Stimulated activated CD4-positive, alpha-beta T cell treated with anti-CD3 and anti-CD28 coated beads, Interleukin-1b, Interleukin-23, amount 100 ng/mL, for 24 hours (primary cell): Measurements from ENCODE around the gene RNASE9.
"Not testable (repeated sequence)": the region's sequence is repeated elsewhere in the genome, so short reads cannot be mapped to it uniquely, and the experiment has no call there.

Source experiments
- DNase-seq, 4 experiments: peaks; one replicate each; pipeline ENCODE4 v3.0.0-alpha.2; 2020; ENCODE audit warnings: low read depth in 4 of 4, low spot score in 1 of 4

Gene RNASE9

GRCh38 chr14:20578325-20578724, 17.5 kb upstream of the RNASE9 start:
- no peak for DNase-seq

GRCh38 chr14:20572382-20572990, 11.6 kb upstream of the RNASE9 start:
- DNase-seq = not testable (repeated sequence)

- DNase-seq = not testable (repeated sequence)
Observed at GRCh38 chr14:20570720-20571119, 9.9 kb upstream of the RNASE9 start.

GRCh38 chr14:20569865-20570264, 9.0 kb upstream of the RNASE9 start:
- DNase-seq = not testable (repeated sequence)

- DNase-seq = no peak
Observed at GRCh38 chr14:20569066-20569465, 8.2 kb upstream of the RNASE9 start.

DNA sequence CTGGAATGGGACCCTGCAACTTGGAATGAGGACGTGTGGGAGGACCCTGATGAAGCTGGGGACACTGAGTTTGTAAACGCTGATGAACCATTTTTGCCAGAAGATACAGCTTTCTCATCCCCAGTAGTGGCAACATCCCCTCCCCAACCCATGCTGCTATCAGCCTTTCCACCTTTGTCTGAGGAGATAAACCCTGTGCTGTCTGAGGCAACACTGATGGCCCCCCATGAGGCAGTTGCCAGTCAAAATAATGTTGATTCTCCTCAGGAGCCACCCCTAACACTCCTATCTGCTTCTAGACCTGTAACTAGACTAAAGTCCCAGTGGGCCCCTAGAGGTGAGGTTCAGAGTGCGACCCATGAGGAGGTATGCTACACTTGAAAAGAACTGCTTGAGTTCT, 7.5 kb upstream of the RNASE9 start:
- DNase-seq = no peak

GRCh38 chr14:20567199-20567598, 6.4 kb upstream of the RNASE9 start:
- not testable (repeated sequence) for DNase-seq

GRCh38 chr14:20564501-20564997, 3.7 kb upstream of the RNASE9 start:
- DNase-seq = no peak

GRCh38 chr14:20563971-20564370, 3.1 kb upstream of the RNASE9 start:
- DNase-seq = no peak

GRCh38 chr14:20559461-20559904, 1.4 kb downstream of the RNASE9 start:
- no peak for DNase-seq

DNA sequence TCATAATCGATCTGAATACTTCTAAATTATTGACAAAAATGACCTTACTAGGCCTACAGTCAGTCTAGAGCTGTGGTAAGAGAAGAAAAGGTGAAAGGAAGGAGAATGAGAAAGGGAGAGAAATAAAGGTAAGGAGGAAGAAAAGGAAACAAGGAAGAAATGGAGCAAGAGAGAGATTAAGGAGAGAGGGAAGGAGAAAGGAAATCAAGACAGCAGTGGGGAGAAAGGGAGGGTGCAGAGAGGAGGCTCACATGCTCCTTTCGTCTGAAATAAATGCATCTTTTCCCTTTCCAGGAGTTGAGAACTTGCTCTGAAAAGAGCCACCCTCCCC, 3.7 kb downstream of the RNASE9 start:
- DNase-seq = no peak

GRCh38 chr14:20556500-20557211, 4.2 kb downstream of the RNASE9 start:
- DNase-seq = no peak

GRCh38 chr14:20555845-20556244, 5.0 kb downstream of the RNASE9 start:
- no peak for DNase-seq

GRCh38 chr14:20553024-20553423, 7.8 kb downstream of the RNASE9 start:
- no peak for DNase-seq

- DNase-seq = no peak
Observed at GRCh38 chr14:20551606-20552005, 9.2 kb downstream of the RNASE9 start.

DNA sequence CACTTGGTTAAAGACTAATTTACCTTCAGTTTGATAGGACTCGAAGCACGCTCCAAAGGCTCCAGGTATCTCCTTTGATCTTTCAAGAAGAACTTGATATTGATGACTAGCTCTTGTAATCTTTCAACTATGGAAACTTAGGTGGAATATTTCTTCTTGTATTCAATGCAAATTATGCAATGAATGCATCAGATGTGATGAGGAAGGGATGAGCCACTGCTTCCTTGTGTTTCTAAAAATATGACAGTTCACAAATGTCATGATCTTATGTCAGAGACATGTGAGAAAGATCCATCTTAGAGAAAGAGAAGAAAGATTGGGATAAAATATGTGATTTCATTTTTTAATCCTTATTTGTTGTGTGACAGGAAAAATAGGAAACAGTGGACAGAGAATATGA, 9.9 kb downstream of the RNASE9 start:
- DNase-seq = no peak

DNA sequence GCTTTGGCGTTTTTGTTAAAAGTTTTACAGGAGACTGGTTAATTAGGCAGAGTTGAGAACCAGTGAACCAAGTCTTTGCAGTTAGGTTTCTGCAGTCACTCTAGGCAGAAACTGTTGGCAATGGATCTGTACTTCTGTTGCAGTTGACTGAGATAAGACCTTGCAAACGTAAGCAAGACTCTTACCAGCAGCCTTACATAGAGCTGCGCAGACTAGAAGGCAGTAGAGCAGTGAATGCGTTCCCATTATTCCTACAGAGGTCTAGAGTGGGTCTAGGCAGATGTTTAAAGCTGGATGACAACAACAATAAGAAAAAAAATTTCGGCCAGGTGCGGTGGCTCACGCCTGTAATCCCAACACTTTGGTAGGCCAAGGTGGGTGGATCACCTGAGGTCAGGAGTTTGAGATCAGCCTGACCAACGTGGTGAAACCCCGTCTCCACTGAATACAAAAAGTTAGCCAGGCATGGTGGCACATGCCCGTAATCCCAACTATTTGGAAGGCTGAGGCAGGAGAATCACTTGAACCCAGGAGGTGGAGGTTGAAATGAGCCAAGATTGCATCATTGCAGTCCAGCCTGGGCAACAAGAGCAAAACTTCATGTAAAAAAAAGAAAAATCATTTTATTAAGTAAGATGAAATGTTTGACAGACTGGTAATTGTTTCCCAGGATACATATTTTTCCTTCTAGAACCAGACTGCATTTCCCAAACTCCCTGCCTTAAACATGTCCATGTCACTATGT, 12.3 kb downstream of the RNASE9 start:
- DNase-seq = no peak

DNA sequence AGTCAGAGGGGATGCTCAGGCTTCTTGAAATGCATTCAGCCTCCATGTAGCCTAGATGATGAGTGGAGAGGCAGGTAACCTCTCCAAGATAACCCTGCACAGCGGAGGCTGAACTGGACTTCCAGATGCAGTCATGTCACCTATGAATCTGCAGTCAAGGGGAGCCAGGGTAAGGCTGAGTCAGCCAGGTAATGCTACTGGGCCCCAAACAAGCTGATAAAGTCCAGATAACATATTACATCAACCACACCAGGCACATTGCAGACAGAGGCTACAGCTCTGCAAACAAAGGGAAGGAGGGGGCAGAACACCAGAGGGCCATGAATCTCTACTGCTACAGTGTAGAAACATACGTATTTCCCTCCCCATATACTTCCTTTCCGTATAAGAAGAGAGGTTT, 14.0 kb downstream of the RNASE9 start:
- DNase-seq = no peak

DNA sequence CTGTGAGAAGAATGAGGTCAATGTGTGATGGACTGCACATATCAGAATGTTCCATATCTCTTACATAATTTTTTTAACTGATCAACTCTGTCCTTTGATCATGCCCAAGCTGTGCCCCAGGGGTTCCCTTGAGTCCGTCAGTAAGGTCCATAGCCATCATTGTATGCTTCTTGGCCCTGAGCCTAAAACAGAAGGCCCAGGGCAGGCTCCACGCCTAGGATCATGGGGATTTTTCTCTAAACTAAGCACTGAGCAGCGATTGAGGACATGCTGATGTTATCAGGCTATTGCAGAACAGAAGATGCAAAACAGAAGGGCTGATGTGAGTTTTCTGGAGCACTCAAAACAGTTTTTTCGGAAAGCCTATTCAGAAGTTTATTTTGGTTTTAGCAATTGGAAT, 20.9 kb downstream of the RNASE9 start:
- no peak for DNase-seq

GRCh38 chr14:20530771-20531571, 29.9 kb downstream of the RNASE9 start:
- DNase-seq = peak; percentile 40 to 57 (median 51)

- DNase-seq = no peak
Observed at GRCh38 chr14:20529806-20530205, 31.0 kb downstream of the RNASE9 start.
